VCaP (cell line): Measurements from ENCODE around the gene HTT-AS.
A peak's percentile ranks its signal among the peaks of the same experiment; 100 is the strongest.

Source experiments
- H3K27ac ChIP-seq: fragments of 450-650 bp; 2 replicates; pipeline ENCODE4 v1.5.1; 2017
- TF ChIP-seq, protein P1 (sequence below): fragments of 450-650 bp; conservative IDR thresholded peaks from 2 replicates; pipeline ENCODE4 v1.5.1; 2017; ENCODE audit warnings: mild to moderate bottlenecking, moderate library complexity

HTT-AS gene

DNA sequence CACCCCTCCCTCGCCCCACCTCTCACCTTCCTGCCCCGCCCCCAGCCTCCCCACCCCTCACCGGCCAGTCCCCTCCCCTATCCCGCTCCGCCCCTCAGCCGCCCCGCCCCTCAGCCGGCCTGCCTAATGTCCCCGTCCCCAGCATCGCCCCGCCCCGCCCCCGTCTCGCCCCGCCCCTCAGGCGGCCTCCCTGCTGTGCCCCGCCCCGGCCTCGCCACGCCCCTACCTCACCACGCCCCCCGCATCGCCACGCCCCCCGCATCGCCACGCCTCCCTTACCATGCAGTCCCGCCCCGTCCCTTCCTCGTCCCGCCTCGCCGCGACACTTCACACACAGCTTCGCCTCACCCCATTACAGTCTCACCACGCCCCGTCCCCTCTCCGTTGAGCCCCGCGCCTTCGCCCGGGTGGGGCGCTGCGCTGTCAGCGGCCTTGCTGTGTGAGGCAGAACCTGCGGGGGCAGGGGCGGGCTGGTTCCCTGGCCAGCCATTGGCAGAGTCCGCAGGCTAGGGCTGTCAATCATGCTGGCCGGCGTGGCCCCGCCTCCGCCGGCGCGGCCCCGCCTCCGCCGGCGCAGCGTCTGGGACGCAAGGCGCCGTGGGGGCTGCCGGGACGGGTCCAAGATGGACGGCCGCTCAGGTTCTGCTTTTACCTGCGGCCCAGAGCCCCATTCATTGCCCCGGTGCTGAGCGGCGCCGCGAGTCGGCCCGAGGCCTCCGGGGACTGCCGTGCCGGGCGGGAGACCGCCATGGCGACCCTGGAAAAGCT is at the start of gene HTT-AS, which contains the start of gene HTT:
Gene HTT-AS (minus strand): TSS at position 461 of the 768 bp plus-strand sequence.
Gene HTT (plus strand): TSS at position 604 of the 768 bp plus-strand sequence. CDS start 145 bp downstream, at position 749.
- TF ChIP-seq, protein P1, sequence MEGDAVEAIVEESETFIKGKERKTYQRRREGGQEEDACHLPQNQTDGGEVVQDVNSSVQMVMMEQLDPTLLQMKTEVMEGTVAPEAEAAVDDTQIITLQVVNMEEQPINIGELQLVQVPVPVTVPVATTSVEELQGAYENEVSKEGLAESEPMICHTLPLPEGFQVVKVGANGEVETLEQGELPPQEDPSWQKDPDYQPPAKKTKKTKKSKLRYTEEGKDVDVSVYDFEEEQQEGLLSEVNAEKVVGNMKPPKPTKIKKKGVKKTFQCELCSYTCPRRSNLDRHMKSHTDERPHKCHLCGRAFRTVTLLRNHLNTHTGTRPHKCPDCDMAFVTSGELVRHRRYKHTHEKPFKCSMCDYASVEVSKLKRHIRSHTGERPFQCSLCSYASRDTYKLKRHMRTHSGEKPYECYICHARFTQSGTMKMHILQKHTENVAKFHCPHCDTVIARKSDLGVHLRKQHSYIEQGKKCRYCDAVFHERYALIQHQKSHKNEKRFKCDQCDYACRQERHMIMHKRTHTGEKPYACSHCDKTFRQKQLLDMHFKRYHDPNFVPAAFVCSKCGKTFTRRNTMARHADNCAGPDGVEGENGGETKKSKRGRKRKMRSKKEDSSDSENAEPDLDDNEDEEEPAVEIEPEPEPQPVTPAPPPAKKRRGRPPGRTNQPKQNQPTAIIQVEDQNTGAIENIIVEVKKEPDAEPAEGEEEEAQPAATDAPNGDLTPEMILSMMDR: no peak
- H3K27ac ChIP-seq: peak within 1 kb of the TSS; percentile 79

DNA sequence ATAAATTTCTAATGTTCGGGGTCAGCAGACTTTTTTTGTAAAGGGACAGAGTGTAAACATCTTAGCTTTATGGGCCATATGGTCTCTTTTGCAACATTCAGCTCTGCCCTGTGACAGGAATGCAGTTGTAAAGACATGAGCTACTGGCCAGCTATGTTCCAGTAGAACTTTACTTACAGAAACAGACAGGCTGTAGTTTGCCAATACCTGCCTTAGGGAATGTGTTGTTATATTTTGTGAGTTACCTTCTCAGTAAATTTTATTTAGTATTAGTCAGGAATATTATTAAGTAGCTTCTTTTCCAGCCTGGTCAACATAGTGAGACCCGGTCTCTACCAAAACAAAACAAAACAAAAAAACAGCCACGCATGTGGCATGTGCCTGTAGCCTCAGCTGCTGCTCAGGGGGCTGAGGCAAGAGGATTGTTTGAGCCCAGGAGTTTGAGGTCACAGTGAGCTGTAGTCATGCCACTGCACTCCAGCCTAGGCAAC is 48.9 kb upstream of the HTT-AS start:
- TF ChIP-seq, protein P1: no peak
- H3K27ac ChIP-seq: peak overlapping the region; percentile 97

DNA sequence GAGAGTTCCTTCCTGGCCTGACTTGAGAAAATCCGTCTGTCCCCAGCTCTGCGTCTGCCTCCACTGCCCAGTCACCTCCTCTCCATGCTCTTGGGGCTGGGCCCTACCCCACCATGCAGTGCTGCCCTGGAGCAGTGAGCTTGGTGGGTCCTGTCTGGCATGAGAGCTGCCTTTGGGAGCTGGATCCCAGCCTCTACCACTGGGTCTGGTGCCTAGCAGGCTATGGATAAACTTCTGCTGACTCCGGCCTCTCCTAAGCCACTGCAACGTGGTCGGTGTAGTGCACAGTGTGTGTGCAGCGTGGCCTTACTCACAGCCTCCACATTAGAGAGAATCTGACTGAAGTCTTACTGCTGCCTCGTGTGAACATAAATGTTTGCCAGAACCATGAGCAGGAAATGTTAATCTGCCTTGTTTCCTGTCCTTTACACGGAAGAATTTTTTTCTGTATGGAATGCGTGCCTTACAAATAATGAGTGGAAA is 47.8 kb upstream of the HTT-AS start:
- TF ChIP-seq, protein P1: no peak
- peak overlapping the region; percentile 97 for H3K27ac ChIP-seq

DNA sequence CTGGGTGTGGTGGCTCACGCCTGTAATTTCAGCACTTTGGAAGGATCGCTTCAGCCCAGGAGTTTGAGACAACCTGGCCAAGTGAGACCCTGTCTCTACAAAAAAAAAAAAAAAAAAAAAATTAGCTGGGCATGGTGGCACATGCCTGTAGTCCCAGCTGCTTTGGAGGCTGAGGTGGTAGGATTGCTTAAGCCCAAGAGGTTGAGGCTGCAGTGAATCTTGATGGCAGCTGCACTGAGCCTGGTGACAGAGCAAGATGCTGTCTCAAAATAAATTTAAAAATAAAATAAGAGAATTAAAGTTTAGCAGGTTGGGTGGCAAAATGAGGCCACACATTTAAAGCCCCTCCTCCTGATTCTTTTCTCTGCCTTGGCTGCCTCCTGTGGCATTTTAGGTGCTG is 47.3 kb upstream of the HTT-AS start:
- TF ChIP-seq, protein P1: no peak
- peak overlapping the region; percentile 97 for H3K27ac ChIP-seq

DNA sequence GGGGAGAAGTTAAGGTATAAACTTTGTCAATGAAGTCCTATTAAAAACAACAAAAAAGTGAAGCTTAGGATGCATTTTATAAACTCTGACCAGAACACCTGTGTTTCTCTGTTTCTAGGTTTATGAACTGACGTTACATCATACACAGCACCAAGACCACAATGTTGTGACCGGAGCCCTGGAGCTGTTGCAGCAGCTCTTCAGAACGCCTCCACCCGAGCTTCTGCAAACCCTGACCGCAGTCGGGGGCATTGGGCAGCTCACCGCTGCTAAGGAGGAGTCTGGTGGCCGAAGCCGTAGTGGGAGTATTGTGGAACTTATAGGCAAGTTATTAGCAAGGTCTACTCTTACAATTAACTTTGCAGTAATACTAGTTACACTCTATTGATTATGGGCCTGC is 46.8 kb upstream of the HTT-AS start:
- peak overlapping the region; percentile 97 for H3K27ac ChIP-seq

DNA sequence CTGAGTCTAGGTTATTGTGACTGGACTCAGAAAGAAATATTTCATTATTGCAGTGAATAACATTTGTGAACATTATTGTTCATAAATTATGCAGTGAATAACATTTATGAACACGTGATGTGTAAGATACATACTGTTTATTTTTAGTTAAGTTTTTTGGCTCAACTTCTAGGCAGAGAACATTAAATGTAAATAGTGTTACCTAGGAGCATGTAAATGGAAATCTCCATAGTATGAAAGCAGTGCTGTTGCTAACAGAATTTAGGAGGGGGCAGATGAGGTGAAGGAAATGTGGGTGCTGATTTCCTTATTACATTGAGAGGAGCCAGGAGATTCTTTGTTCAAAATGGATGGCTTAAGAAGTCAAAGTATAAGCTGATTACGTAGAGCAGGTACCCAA is 45.1 kb upstream of the HTT-AS start:
- H3K27ac ChIP-seq: peak overlapping the region; percentile 97
- TF ChIP-seq, protein P1: no peak

More for the DNA sequence above, 46.8 kb upstream of the HTT-AS start:
- TF ChIP-seq, protein P1: no peak

DNA sequence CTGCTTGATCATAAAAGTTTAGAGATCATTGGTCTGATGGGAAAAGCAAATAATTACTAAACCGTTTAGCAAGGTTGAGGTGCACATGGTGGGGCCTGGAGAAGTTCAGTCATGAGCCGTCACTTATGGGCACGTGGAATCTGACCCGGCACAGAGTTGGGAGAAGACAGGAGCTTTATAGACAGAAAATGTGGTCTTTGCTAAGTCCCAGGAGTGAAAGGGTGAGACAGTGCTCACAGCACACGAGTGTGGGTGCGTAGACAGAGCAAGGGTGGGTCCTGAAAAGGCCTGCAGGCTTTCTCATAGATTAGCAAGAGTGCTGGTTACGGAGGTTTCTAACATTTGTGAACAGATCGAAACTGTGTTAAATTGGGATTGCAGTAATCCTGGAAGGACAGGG is 44.0 kb upstream of the HTT-AS start:
- TF ChIP-seq, protein P1: no peak
- peak overlapping the region; percentile 97 for H3K27ac ChIP-seq
